H9 (cell line): ENCODE results near the gene RSAD1. TPM values are rescaled to one million over a fixed set of nuclear protein-coding genes. Genes with fewer than 3 reads are reported as not detected.

Experiments
- DNase-seq: peaks from one replicate; pipeline ENCODE4 v3.0.0-alpha.2; 2017
- H2AFZ ChIP-seq: one replicate; pipeline ENCODE4 v1.6.1; 2013; ENCODE audit warnings: mild to moderate bottlenecking, low read length, control low read depth, moderate library complexity
- H2AK5ac ChIP-seq: 2 replicates; pipeline ENCODE4 v1.6.1; 2013; ENCODE audit warnings: low read length, control low read depth, mixed read lengths; ENCODE audit not compliant: insufficient read length
- H2BK120ac ChIP-seq: one replicate; pipeline ENCODE4 v1.6.1; 2013; ENCODE audit warnings: low read depth, mild to moderate bottlenecking, low read length, control low read depth, inconsistent platforms; ENCODE audit not compliant: poor library complexity, severe bottlenecking
- H2BK12ac ChIP-seq: 2 replicates; pipeline ENCODE4 v1.6.1; 2013; ENCODE audit warnings: low read length, control low read depth, mixed read lengths, low read depth; ENCODE audit not compliant: insufficient read length
- H2BK15ac ChIP-seq: 2 replicates; pipeline ENCODE4 v1.6.1; 2013; ENCODE audit warnings: low read depth, low read length, control low read depth
- H2BK20ac ChIP-seq: one replicate; pipeline ENCODE4 v1.6.1; 2013; ENCODE audit warnings: low read depth, mild to moderate bottlenecking, low read length, control low read depth, inconsistent platforms; ENCODE audit not compliant: poor library complexity, severe bottlenecking
- H2BK5ac ChIP-seq: 2 replicates; pipeline ENCODE4 v1.6.1; 2013; ENCODE audit warnings: low read length, control low read depth, mixed read lengths; ENCODE audit not compliant: insufficient read length
- H3K14ac ChIP-seq: 2 replicates; pipeline ENCODE4 v1.6.1; 2013; ENCODE audit warnings: low read length, control low read depth; ENCODE audit not compliant: insufficient read depth
- H3K18ac ChIP-seq: 2 replicates; pipeline ENCODE4 v1.6.1; 2013; ENCODE audit warnings: low read depth, mild to moderate bottlenecking, mixed read lengths, low read length, control low read depth; ENCODE audit not compliant: insufficient read length
- H3K23ac ChIP-seq: 2 replicates; pipeline ENCODE4 v1.6.1; 2013; ENCODE audit warnings: low read length, control low read depth, mixed read lengths, low read depth; ENCODE audit not compliant: insufficient read length
- H3K23me2 ChIP-seq: 2 replicates; pipeline ENCODE4 v1.6.1; 2013; ENCODE audit warnings: low read depth, mild to moderate bottlenecking, mixed read lengths, low read length, control low read depth; ENCODE audit not compliant: insufficient read length, poor library complexity, severe bottlenecking
- H3K27ac ChIP-seq: 2 replicates; pipeline ENCODE4 v1.5.1; 2013; ENCODE audit warnings: low read length, control low read depth, mixed read lengths, low read depth; ENCODE audit not compliant: insufficient read length
- H3K27me3 ChIP-seq: 2 replicates; pipeline ENCODE4 v1.6.1; 2013; ENCODE audit warnings: low read length, control low read depth, inconsistent platforms; ENCODE audit not compliant: insufficient read depth
- H3K4ac ChIP-seq: 2 replicates; pipeline ENCODE4 v1.6.1; 2013; ENCODE audit warnings: low read depth, mild to moderate bottlenecking, control low read depth, inconsistent platforms, low read length, moderate library complexity
- H3K4me1 ChIP-seq: 2 replicates; pipeline ENCODE4 v1.6.1; 2013; ENCODE audit warnings: low read length, control low read depth, inconsistent platforms; ENCODE audit not compliant: insufficient read depth
- H3K4me2 ChIP-seq: 2 replicates; pipeline ENCODE4 v1.6.1; 2013; ENCODE audit warnings: low read length, control low read depth, mixed read lengths; ENCODE audit not compliant: insufficient read length, insufficient read depth
- H3K56ac ChIP-seq: 2 replicates; pipeline ENCODE4 v1.6.1; 2013; ENCODE audit warnings: low read depth, mild to moderate bottlenecking, mixed read lengths, low read length, control low read depth; ENCODE audit not compliant: insufficient read length
- H3K79me1 ChIP-seq: 2 replicates; pipeline ENCODE4 v1.6.1; 2013; ENCODE audit warnings: low read depth, mild to moderate bottlenecking, moderate library complexity, low read length, control low read depth, inconsistent platforms; ENCODE audit not compliant: insufficient read depth, poor library complexity, severe bottlenecking
- H3K79me2 ChIP-seq: 2 replicates; pipeline ENCODE4 v1.6.1; 2013; ENCODE audit warnings: low read length, control low read depth, inconsistent platforms; ENCODE audit not compliant: insufficient read depth
- H3K9ac ChIP-seq: 2 replicates; pipeline ENCODE4 v1.6.1; 2013; ENCODE audit warnings: low read length, control low read depth, mixed read lengths; ENCODE audit not compliant: insufficient read length; ENCODE audit errors: extremely low read depth
- H3K9me3 ChIP-seq: one replicate; pipeline ENCODE4 v1.6.1; 2013; ENCODE audit warnings: low read depth, low read length, inconsistent platforms; ENCODE audit not compliant: control insufficient read depth
- H3T11ph ChIP-seq: one replicate; pipeline ENCODE4 v1.6.1; 2013; ENCODE audit warnings: mild to moderate bottlenecking, low read length, control low read depth, inconsistent platforms
- H4K20me1 ChIP-seq: one replicate; pipeline ENCODE4 v1.6.1; 2013; ENCODE audit not compliant: control insufficient read depth, insufficient read length, insufficient read depth
- H4K5ac ChIP-seq: 2 replicates; pipeline ENCODE4 v1.6.1; 2013; ENCODE audit warnings: low read depth, mild to moderate bottlenecking, mixed read lengths, low read length, control low read depth; ENCODE audit not compliant: insufficient read length
- H4K8ac ChIP-seq: replicated peaks from 2 replicates; pipeline ENCODE4 v1.6.1; 2013; ENCODE audit warnings: low read length, control low read depth, mixed read lengths, low read depth; ENCODE audit not compliant: insufficient read length
- H4K91ac ChIP-seq: 2 replicates; pipeline ENCODE4 v1.6.1; 2013; ENCODE audit warnings: low read depth, mild to moderate bottlenecking, moderate library complexity, mixed read lengths, low read length, control low read depth; ENCODE audit not compliant: insufficient read length
- H3K27ac Mint-ChIP-seq, 3 experiments: 2 replicates in 2 of 3; 3 replicates in 1 of 3; pipeline ENCODE4 v1.8.0; 2020 to 2021; ENCODE audit warnings: mixed read lengths in 3 of 3, mild to moderate bottlenecking in 1 of 3, moderate library complexity in 1 of 3
- H3K27me3 Mint-ChIP-seq: 2 replicates; pipeline ENCODE4 v1.8.0; 2021; ENCODE audit warnings: low read depth, mild to moderate bottlenecking, moderate library complexity, mixed read lengths
- H3K36me3 Mint-ChIP-seq, 3 experiments: 2 replicates in 2 of 3; 3 replicates in 1 of 3; pipeline ENCODE4 v1.8.0; 2020 to 2021; ENCODE audit warnings: low read depth in 3 of 3, mixed read lengths in 3 of 3; ENCODE audit not compliant: insufficient read depth in 1 of 3
- H3K4me1 Mint-ChIP-seq, 2 experiments: 2 replicates each; pipeline ENCODE4 v1.8.0; 2020; ENCODE audit warnings: mixed read lengths in 2 of 2
- H3K4me3 Mint-ChIP-seq, 2 experiments: 2 replicates in 1 of 2; 3 replicates in 1 of 2; pipeline ENCODE4 v1.8.0; 2020 to 2021; ENCODE audit warnings: mild to moderate bottlenecking in 2 of 2, mixed read lengths in 2 of 2, moderate library complexity in 1 of 2
- H3K9me3 Mint-ChIP-seq, 2 experiments: 2 replicates in 1 of 2; 3 replicates in 1 of 2; pipeline ENCODE4 v1.8.0; 2020; ENCODE audit warnings: mild to moderate bottlenecking in 2 of 2, mixed read lengths in 2 of 2, moderate library complexity in 1 of 2
- WGBS: extraction: QIAGEN DNeasy Blood & Tissue Kit; methylation state at CpG from one replicate; pipeline ENCODE4 v1.1.7; 2013; ENCODE audit warnings: missing lambda C conversion rate, low lambda C conversion rate, mixed read lengths; ENCODE audit not compliant: insufficient read length; ENCODE audit errors: extremely low coverage; 5-methylcytosine and 5-hydroxymethylcytosine counted together
- total RNA-seq: library from RNA; stranded (reverse); gene quantifications from 2 replicates; pipeline ENCODE4 v1.2.1, GENCODE V29; 2021
- TF ChIP-seq, protein P1 (sequence below): fragments of 200-600 bp; sonication (generic); conservative IDR thresholded peaks from 3 replicates; pipeline ENCODE4 v1.8.0; 2021; ENCODE audit warnings: antibody characterized with exemption, mild to moderate bottlenecking

The RSAD1 gene
- total RNA-seq, 1 experiment from 2014 or later: 27.9 TPM

DNA sequence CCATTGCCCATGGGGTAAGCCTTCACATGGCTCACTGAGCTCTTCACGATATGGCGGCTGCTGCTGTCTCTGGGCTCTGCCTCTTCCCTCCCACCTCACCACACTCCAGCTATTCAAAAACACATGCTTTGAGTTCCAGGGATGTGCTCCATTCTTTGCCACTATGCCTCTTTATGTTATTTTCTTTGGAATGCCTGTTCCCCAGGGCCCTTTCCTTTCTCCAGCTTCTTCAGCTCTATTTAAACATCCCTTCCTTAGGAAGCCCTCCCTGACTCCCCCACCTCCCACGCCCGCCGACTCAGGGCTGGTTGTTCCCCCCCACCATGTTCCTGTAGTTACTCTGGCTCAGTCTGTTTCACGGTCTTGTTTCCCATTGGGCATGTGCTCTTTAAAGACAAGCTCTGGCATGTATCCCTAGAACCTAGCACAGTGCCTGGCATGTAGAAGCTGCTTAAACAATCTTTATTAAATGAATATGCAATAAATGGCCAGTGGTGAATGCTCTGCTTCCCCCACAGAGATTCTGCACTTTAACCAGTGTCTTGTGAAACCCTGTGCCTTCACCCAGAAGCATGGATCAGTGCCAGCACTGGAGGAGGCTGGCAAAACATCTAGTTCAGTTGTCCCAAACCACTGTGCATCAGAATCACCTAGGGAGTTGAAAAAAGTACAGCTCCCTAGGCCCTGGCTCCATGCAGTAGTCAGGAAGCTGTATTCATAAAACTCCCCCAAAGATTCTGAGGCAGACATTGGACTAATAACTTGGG is 36.5 kb downstream of the RSAD1 start:
- Histone ChIP-seq H3K18ac (no peak overlapping the region), H2AFZ (no peak overlapping the region), H4K8ac (no peak overlapping the region), H2BK12ac (no peak overlapping the region), H3T11ph (no peak overlapping the region), H3K79me1 (no peaks in the 10 kb centered on the region), H3K23ac (no peak overlapping the region), H2BK15ac (no peak overlapping the region), H3K27me3 (no peaks in the 10 kb centered on the region), H3K79me2 (no peaks in the 10 kb centered on the region), H3K4me2 (no peak overlapping the region), H3K4ac (no peak overlapping the region), H2BK5ac (no peak overlapping the region), H3K9me3 (no peaks in the 10 kb centered on the region), H3K9ac (no peak overlapping the region), H3K4me1 (no peaks in the 10 kb centered on the region), H3K23me2 (no peaks in the 10 kb centered on the region), H2AK5ac (no peak overlapping the region), H2BK120ac (no peak overlapping the region), H3K27ac (no peak overlapping the region), H4K5ac (no peak overlapping the region), H2BK20ac (no peak overlapping the region), H4K91ac (no peak overlapping the region), H4K20me1 (no peaks in the 10 kb centered on the region), H3K56ac (no peak overlapping the region), H3K14ac (no peak overlapping the region)
- no CpG with 5 or more reads among the region's 6 CpGs for WGBS
- H3K27me3 Mint-ChIP-seq: peaks cover 12% of the 10 kb centered on the region
- no peaks in the 10 kb centered on the region for H3K9me3 Mint-ChIP-seq
- DNase-seq: no peak
- peaks cover 15 to 31% of the 10 kb centered on the region in 2 experiments for H3K4me1 Mint-ChIP-seq
- TF ChIP-seq, protein P1, sequence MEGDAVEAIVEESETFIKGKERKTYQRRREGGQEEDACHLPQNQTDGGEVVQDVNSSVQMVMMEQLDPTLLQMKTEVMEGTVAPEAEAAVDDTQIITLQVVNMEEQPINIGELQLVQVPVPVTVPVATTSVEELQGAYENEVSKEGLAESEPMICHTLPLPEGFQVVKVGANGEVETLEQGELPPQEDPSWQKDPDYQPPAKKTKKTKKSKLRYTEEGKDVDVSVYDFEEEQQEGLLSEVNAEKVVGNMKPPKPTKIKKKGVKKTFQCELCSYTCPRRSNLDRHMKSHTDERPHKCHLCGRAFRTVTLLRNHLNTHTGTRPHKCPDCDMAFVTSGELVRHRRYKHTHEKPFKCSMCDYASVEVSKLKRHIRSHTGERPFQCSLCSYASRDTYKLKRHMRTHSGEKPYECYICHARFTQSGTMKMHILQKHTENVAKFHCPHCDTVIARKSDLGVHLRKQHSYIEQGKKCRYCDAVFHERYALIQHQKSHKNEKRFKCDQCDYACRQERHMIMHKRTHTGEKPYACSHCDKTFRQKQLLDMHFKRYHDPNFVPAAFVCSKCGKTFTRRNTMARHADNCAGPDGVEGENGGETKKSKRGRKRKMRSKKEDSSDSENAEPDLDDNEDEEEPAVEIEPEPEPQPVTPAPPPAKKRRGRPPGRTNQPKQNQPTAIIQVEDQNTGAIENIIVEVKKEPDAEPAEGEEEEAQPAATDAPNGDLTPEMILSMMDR: no peak
- H3K4me3 Mint-ChIP-seq: no peak overlapping the region
- H3K27ac Mint-ChIP-seq: peak overlapping the region in 1 of 3 experiments; percentile 19; a peak in 1 of 7 replicates
- H3K36me3 Mint-ChIP-seq: no peaks in the 10 kb centered on the region
